Activated CD4-positive, alpha-beta T cell treated with anti-CD3 and anti-CD28 coated beads, Interleukin-2, amount 50 U/mL, for 4 hours (primary cell): ENCODE results near the gene ARFRP1.
A peak's percentile ranks its signal among the peaks of the same experiment; 100 is the strongest.

Source experiments
- DNase-seq, 2 experiments: peaks; one replicate each; pipeline ENCODE4 v3.0.0-alpha.2; 2020

ARFRP1 gene

DNA sequence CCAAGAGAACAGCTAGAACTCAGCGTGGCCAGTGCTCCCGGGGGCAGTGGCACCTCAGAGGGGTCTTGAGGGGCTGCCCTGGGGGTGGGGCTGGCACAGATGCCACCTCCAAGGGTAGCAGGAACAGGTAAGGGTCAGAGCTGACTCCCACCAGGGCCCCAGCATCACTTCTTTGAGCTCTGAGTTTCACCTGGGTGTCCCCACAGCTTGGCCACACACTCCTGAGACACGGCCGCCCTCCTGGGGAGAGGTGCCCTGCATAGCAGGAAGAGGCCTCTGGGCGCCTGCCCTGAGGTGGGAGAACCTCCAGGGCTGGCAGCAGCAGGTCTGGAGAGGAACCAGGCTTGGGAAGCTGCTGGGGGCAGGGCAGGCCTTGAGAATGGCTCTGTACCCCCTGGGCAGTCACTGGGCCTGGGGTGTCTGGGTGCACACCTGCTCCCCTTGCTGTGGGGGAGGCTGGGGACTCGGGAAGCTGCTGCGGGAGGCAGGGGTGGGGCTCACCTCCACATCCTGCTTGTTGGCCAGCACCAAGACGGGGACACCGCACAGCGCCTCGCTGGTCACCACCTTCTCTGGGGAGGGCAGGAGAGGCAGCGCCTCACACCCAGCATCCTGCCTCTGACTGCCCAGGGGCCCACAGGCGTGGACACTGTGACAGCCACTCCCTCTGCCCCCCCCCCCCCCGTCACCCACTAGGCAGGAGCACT is 6.3 kb downstream of the ARFRP1 start:
- DNase-seq, result no peak

- no peak for DNase-seq
Measured at GRCh38 chr20:63701051-63701328, 6.8 kb downstream of the ARFRP1 start.

- DNase-seq, result no peak
Measured at GRCh38 chr20:63700199-63701050, 7.4 kb downstream of the ARFRP1 start.

GRCh38 chr20:63699466-63700198 is 8.1 kb downstream of the ARFRP1 start:
- DNase-seq, result no peak

DNA sequence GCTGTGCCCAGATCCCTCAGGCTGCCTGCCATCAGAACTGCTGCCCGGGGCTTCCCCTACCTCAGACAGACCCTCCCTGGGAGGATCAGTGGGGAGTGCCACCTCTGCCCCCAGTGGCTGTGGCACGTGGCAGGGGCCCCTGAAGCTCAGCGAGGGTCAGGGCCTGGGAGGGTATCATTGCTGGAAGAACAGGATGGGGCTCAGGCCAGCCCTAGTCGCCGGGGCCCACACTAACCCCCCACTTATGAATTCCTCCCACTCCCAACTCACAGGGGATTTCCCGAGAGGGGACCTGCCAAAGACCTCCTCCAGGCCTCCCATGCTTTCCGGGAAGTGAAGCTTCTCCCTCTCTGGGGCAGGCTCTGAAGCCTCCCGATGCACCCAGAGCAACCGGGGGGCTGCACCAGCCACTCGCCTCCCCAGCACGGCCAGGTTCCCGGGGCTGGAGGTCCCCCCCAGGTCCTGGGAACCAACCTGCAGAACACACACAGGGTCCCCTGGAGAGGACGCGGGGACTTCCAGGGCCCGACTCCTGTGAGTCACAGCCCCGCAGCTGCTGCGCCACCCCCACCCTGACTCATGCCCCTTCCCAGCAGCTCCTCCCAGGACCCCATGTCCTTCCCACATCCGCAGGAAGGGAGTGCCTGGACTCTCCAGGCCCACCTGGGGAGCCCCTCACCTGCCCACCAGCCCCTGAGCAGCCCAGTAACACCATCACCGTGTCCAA is 8.9 kb downstream of the ARFRP1 start:
- DNase-seq, result peak; percentile 32 to 40

DNA sequence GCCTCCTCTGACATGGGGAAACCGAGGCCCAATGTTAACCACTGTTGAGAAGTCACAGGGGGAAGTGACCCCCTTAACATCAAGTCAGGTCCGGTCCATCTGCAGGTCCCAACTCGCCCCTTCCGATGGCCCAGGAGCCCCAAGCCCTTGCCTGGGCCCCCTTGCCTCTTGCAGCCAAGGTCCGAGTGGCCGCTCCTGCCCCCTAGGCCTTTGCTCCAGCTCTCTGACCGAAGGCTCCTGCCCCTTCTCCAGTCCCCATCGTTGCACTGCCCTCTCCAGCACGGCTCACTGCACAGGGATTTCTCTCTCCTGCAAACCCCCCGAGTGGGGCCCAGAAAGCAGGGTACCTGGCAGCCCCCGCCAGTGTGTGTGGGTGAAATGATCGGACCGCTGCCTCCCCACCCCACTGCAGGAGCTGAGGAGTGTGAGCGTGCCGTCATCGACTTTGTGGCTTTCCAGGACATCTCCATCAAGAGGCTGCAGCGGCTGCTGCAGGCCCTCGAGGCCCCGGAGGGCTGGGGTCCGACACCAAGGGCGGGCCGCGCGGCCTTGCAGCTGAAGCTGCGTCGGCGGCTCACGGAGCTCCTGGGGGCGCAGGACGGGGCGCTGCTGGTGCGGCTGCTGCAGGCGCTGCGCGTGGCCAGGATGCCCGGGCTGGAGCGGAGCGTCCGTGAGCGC is 9.8 kb downstream of the ARFRP1 start:
- no peak for DNase-seq

DNA sequence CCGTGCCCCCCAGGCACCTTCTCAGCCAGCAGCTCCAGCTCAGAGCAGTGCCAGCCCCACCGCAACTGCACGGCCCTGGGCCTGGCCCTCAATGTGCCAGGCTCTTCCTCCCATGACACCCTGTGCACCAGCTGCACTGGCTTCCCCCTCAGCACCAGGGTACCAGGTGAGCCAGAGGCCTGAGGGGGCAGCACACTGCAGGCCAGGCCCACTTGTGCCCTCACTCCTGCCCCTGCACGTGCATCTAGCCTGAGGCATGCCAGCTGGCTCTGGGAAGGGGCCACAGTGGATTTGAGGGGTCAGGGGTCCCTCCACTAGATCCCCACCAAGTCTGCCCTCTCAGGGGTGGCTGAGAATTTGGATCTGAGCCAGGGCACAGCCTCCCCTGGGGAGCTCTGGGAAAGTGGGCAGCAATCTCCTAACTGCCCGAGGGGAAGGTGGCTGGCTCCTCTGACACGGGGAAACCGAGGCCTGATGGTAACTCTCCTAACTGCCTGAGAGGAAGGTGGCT is 10.4 kb downstream of the ARFRP1 start:
- DNase-seq, result no peak

DNA sequence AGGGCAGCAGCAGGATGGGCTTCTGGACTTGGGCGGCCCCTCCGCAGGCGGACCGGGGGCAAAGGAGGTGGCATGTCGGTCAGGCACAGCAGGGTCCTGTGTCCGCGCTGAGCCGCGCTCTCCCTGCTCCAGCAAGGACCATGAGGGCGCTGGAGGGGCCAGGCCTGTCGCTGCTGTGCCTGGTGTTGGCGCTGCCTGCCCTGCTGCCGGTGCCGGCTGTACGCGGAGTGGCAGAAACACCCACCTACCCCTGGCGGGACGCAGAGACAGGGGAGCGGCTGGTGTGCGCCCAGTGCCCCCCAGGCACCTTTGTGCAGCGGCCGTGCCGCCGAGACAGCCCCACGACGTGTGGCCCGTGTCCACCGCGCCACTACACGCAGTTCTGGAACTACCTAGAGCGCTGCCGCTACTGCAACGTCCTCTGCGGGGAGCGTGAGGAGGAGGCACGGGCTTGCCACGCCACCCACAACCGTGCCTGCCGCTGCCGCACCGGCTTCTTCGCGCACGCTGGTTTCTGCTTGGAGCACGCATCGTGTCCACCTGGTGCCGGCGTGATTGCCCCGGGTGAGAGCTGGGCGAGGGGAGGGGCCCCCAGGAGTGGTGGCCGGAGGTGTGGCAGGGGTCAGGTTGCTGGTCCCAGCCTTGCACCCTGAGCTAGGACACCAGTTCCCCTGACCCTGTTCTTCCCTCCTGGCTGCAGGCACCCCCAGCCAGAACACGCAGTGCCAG is 11.0 kb downstream of the ARFRP1 start, which contains the start of gene TNFRSF6B:
TNFRSF6B (plus strand) TSS at position 25 of the 729 bp plus-strand sequence; CDS start at position 141, 116 bp downstream.
- peak in 1 of 2 experiments; percentile 22 for DNase-seq

DNA sequence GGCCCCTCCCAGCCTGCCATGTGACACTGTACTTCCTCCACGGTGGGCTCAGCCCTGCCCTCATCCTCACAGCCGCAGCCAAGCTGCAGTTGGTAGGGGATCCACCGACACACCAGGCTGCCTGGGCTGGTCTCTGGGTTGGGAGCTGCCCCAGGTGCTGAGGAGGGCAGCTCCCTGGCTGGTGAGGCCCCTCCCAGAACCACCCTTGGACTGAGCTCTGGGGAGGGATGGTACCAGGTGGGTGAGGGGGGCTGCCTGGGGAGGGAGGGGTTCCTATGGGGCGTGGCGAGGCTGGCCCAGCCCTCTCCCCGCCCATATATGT is 11.5 kb downstream of the ARFRP1 start:
- no peak for DNase-seq

DNA sequence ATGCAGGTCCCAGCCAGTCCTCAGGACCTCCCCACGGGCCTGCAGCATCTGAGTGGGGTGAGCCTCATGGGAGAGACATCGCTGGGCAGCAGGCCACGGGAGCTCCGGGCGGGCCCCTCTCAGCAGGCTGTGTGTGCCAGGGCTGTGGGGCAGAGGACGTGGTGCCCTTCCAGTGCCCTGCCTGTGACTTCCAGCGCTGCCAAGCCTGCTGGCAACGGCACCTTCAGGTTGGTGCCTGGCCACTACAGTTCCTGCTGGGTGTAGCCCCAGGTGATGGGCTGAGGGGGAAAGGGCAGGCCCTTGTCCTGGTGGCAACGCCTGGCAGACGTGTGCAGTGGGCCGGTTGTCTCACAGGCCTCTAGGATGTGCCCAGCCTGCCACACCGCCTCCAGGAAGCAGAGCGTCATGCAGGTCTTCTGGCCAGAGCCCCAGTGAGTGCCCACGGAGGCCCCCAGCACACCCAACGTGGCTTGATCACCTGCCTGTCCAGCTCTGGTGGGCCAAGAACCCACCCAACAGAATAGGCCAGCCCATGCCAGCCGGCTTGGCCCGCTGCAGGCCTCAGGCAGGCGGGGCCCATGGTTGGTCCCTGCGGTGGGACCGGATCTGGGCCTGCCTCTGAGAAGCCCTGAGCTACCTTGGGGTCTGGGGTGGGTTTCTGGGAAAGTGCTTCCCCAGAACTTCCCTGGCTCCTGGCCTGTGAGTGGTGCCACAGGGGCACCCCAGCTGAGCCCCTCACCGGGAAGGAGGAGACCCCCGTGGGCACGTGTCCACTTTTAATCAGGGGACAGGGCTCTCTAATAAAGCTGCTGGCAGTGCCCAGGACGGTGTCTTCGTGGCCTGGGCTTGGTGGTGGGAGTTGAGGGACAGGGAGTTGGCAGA is 12.1 kb downstream of the ARFRP1 start:
- no peak for DNase-seq

GRCh38 chr20:63694584-63695423 is 13.0 kb downstream of the ARFRP1 start:
- no peak for DNase-seq

DNA sequence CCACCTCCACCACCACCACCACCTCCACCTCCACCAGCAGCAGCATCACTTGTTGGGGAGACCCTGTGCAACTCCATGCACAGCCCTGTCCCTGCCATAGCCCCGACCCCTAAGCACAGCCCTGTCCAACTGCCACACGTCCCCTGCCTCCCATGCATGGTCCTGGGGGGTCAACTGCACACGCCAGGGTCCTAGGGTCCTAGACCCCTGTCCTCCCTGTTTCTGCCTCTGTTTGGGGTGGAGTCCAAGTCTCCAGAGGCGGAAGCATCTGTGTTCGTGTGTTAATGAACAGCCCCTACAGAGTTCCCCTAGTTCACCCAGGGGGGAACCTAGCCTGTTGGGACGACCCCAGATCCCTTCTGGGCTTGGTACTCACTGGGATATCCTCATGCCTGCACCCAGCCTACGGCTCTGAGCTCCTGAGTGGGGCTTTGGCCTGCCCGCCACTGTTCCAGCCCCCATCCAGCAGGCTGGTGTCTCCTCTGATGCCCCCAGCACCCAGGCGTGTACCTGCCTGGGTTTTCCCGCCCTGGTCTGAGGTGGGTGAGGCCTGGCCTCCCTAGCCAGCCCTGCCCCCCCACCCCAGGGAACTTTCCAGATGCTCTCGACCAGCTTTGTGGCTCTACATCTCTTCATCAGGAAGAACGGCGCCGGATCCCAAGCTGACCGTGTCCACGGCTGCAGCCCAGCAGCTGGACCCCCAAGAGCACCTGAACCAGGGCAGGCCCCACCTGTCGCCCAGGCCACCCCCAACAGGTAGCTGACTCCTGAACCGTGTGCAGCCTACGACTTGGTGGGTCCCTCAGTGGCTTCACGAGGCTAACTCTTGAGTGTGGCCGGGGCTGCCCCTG is 13.8 kb downstream of the ARFRP1 start:
- no peak for DNase-seq

GRCh38 chr20:63693083-63693732 is 14.6 kb downstream of the ARFRP1 start:
- DNase-seq, result no peak

- no peak for DNase-seq
Measured at GRCh38 chr20:63692436-63693082, 15.2 kb downstream of the ARFRP1 start.

- no peak for DNase-seq
Measured at GRCh38 chr20:63691711-63692435, 15.9 kb downstream of the ARFRP1 start.

DNA sequence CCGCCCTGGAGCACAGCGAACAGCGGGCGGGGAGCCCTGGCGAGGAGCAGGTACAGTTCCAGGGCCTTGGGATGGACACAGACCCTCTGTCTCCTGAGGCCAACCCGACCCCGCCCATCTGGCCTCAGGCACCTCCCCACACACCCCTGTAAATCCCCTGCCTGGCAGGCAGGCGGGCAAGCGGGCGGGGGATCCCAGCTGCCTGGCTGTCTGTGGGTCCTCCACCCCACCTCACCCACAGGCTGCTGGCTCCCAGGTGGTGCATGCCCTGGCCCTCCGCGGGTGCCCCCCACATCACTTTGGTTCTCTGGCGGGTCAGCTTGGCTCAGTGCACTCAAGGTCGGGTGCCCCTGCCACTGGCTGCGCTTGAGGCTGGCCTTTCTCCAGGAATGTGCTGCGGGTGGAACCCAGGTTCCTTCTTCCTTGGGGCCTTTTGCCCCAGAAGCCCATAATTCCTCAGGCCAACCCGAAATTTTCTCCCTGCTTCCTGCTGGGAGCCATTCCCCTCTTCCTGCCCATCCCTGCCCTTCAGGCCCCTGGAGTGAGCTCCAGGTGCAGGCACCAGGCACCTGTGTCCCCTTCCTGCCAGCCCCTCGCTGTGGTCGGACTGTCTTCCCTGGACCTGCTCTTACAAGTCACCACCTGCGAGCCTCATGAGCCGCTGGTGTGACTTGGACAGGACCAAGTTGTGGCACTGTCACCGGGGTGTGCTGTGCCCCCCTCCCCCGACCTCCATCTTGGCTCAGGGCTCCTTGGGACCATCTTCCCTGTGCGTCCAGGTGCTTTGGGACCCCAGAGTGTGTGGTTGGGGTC is 16.7 kb downstream of the ARFRP1 start:
- no peak for DNase-seq
